ENCODE data around the gene REC8. TPM values are rescaled to one million over a fixed set of nuclear protein-coding genes. Genes with fewer than 3 reads are reported as not detected.

Gene REC8
- total and polyA plus RNA-seq, 2 of the 13 experiments (the other 11 are each of a cell fraction or from before 2014, with no cell fraction given) = 3.4 to 14.7 TPM

GRCh38 chr14:24135834-24136683, 35.8 kb upstream of the REC8 start, which contains the start of gene PSME1 (continued):
- TF ChIP-seq KAT2B (IDR thresholded peaks at IDR 0.05; ENCODE audit: borderline replicate concordance, low read depth, low read length) (no peak), ZBTB46 (CRISPR knock-in tag; IDR thresholded peaks at IDR 0.05; ENCODE audit: borderline replicate concordance) (no peak), ARID5B (CRISPR knock-in tag; IDR thresholded peaks at IDR 0.05) (peak; percentile 61; the same call in 1 of the 2 replicates), SALL2 (CRISPR knock-in tag; IDR thresholded peaks at IDR 0.05) (peak; percentile 77; the same call in 1 of the 2 replicates), ZNF253 (CRISPR knock-in tag; IDR thresholded peaks at IDR 0.05; ENCODE audit: borderline replicate concordance) (0 out of 2 replicates have a peak, but pooled peaks have one; percentile 49), ZNF597 (CRISPR knock-in tag; IDR thresholded peaks at IDR 0.05) (no peak; the same call in 1 of the 2 replicates), CBX1 (IDR thresholded peaks at IDR 0.05; ENCODE audit: low read depth) (no peak), ZNF768 (CRISPR knock-in tag; IDR thresholded peaks at IDR 0.05) (peak; percentile 83; the same call in 1 of the 2 replicates), NFE2 (CRISPR knock-in tag; IDR thresholded peaks at IDR 0.05) (no peak), RXRA (CRISPR knock-in tag; IDR thresholded peaks at IDR 0.05) (peak; percentile 60; the same call in 1 of the 2 replicates), ZNF256 (CRISPR knock-in tag; conservative IDR thresholded peaks at IDR 0.05) (peak; percentile 43; the same call in 1 of the 2 replicates), TEAD3 (CRISPR knock-in tag; optimal IDR thresholded peaks at IDR 0.05; ENCODE audit: borderline replicate concordance) (peak; percentile 62), ZNF709 (CRISPR knock-in tag; IDR thresholded peaks at IDR 0.05) (no peak), NR2F1 (CRISPR knock-in tag; IDR thresholded peaks at IDR 0.05) (no peak), KLF6 (CRISPR knock-in tag; IDR thresholded peaks at IDR 0.05) (peak; percentile 64; the same call in 1 of the 2 replicates), ZNF275 (CRISPR knock-in tag; IDR thresholded peaks at IDR 0.05; ENCODE audit: borderline replicate concordance) (peak; percentile 67; the same call in 1 of the 2 replicates), PREB (CRISPR knock-in tag; IDR thresholded peaks at IDR 0.05) (no peak), ZEB1 (IDR thresholded peaks at IDR 0.05; ENCODE audit: insufficient replicate concordance, low read depth) (no peak), SETDB1 (CRISPR knock-in tag; IDR thresholded peaks at IDR 0.05; ENCODE audit: borderline replicate concordance) (no peak), ZNF251 (CRISPR knock-in tag; IDR thresholded peaks at IDR 0.05) (no peak)

Data from HepG2 (cell line).